ENCODE results near the gene ANO1. TPM values are rescaled to one million over a fixed set of nuclear protein-coding genes. Genes with fewer than 3 reads are reported as not detected.

ANO1 gene
- polyA plus RNA-seq, 3 donors, result not detected

DNA sequence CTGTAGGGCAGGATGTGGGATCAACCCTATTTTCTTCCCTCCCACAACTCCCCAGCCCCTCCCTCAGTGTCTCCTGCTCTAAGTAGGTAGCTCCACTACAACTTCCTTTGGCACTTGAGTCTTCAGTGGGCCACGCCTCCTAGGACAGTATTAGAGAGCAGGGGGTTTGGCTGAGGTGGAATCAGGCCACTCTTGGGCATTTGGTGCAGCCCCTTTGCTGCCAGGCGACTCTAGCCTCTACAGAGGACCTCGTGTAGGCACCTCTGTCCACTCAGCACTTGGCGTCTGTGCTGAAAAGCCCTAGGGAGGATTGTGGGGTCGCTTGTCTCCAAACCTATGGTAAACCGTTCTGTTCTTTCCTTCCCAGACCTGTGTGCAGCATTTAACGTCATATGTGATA, 127.6 kb downstream of the ANO1 start:
- H3K27me3 ChIP-seq (ENCODE audit: control insufficient read depth in 2 of 2, insufficient read depth in 2 of 2, low read length in 2 of 2), result no peaks in the 10 kb centered on the region
- Mint-ChIP-seq H3K9me3 (peaks cover 0 to 1% (median 0%) of the 10 kb centered on the region in 7 donors), H3K27ac (peak overlapping the region in 2 of 7 donors; percentile 54 to 99), H3K4me1 (peaks cover 42% of the 10 kb centered on the region), H3K4me3 (no peak overlapping the region), H3K27me3 (ENCODE audit: low read depth in 3 of 3) (peaks cover under 1 to 5% (median 1%) of the 10 kb centered on the region in 3 donors), H3K36me3 (peaks cover 53 to 57% of the 10 kb centered on the region in 2 donors)
- H2AFZ ChIP-seq (ENCODE audit: insufficient read depth, low read depth, low read length, poor library complexity, severe bottlenecking), result no peak overlapping the region
- no peak overlapping the region for H3K4me3 ChIP-seq (replicated peaks in 1 of 3; ENCODE audit: low read depth in 2 of 3, low read length in 3 of 3)
- intact Hi-C loops (cut with micrococcal nuclease), result loop anchor here in 1 of 2 donors (10.0 kb wide), 1 partner anchor 219 kb away; no protein-coding TSS in a partner anchor
- peaks cover 50% of the 10 kb centered on the region for H3K79me2 ChIP-seq (ENCODE audit: insufficient read depth, low read length)
- H3K27ac ChIP-seq (ENCODE audit: low read depth in 1 of 2, low read length in 2 of 2), result peak overlapping the region in 1 of 2 donors; percentile 95
- WGBS (ENCODE audit: insufficient coverage), result 93% methylated on average over 6 of the region's 7 CpGs
- no peak for DNase-seq
- peaks cover 63% of the 10 kb centered on the region for H4K20me1 ChIP-seq (ENCODE audit: insufficient read depth, low read length)
- no peaks in the 10 kb centered on the region for H3K9me3 ChIP-seq (replicated peaks in 1 of 2; ENCODE audit: control insufficient read depth in 1 of 2, insufficient read depth in 1 of 2, low read length in 2 of 2)
- H3K4me2 ChIP-seq (replicated peaks; ENCODE audit: extremely low read depth, low read length, poor library complexity, severe bottlenecking), result no peak overlapping the region
- peaks cover 36 to 50% of the 10 kb centered on the region in 2 donors for H3K36me3 ChIP-seq (replicated peaks in 1 of 2; ENCODE audit: control insufficient read depth in 1 of 2, insufficient read depth in 2 of 2, low read length in 2 of 2)
- peaks cover 26 to 36% of the 10 kb centered on the region in 2 donors for H3K4me1 ChIP-seq (ENCODE audit: control insufficient read depth in 1 of 2, insufficient read depth in 2 of 2, low read length in 2 of 2)
- TF ChIP-seq CTCF (IDR thresholded peaks at IDR 0.05), result no peak
- H3K9ac ChIP-seq (ENCODE audit: insufficient read depth, low read length, poor library complexity, severe bottlenecking), result no peak overlapping the region

- H3K9me3 Mint-ChIP-seq, result peaks cover 0 to 1% (median 0%) of the 10 kb centered on the region in 7 donors
- H3K27me3 Mint-ChIP-seq (ENCODE audit: low read depth in 3 of 3), result peaks cover 0 to 4% (median 1%) of the 10 kb centered on the region in 3 donors
- Histone ChIP-seq H3K27me3 (ENCODE audit: control insufficient read depth in 2 of 2, insufficient read depth in 2 of 2, low read length in 2 of 2) (no peaks in the 10 kb centered on the region), H2AFZ (ENCODE audit: insufficient read depth, low read depth, low read length, poor library complexity, severe bottlenecking) (no peak overlapping the region), H3K4me2 (replicated peaks; ENCODE audit: extremely low read depth, low read length, poor library complexity, severe bottlenecking) (no peak overlapping the region), H3K4me1 (ENCODE audit: control insufficient read depth in 1 of 2, insufficient read depth in 2 of 2, low read length in 2 of 2) (peaks cover 26 to 36% of the 10 kb centered on the region in 2 donors), H3K27ac (ENCODE audit: low read depth in 1 of 2, low read length in 2 of 2) (peak overlapping the region in 1 of 2 donors; percentile 95), H4K20me1 (ENCODE audit: insufficient read depth, low read length) (peaks cover 63% of the 10 kb centered on the region), H3K4me3 (replicated peaks in 1 of 3; ENCODE audit: low read depth in 2 of 3, low read length in 3 of 3) (no peak overlapping the region), H3K9me3 (replicated peaks in 1 of 2; ENCODE audit: control insufficient read depth in 1 of 2, insufficient read depth in 1 of 2, low read length in 2 of 2) (no peaks in the 10 kb centered on the region), H3K9ac (ENCODE audit: insufficient read depth, low read length, poor library complexity, severe bottlenecking) (no peak overlapping the region), H3K36me3 (replicated peaks in 1 of 2; ENCODE audit: control insufficient read depth in 1 of 2, insufficient read depth in 2 of 2, low read length in 2 of 2) (peaks cover 36 to 50% of the 10 kb centered on the region in 2 donors), H3K79me2 (ENCODE audit: insufficient read depth, low read length) (peaks cover 50% of the 10 kb centered on the region)
- H3K36me3 Mint-ChIP-seq, result peaks cover 53 to 57% of the 10 kb centered on the region in 2 donors
- TF ChIP-seq CTCF (IDR thresholded peaks at IDR 0.05), result no peak
- H3K27ac Mint-ChIP-seq, result peak overlapping the region in 4 of 7 donors; percentile 1 to 99 (median 48)
- H3K4me1 Mint-ChIP-seq, result peaks cover 36% of the 10 kb centered on the region
- intact Hi-C loops (cut with micrococcal nuclease), result loop anchor here in 1 of 2 donors (10.0 kb wide), 1 partner anchor 218 kb away; no protein-coding TSS in a partner anchor
- no peak overlapping the region for H3K4me3 Mint-ChIP-seq
- DNase-seq, result no peak
- 95% methylated on average over 19 of the region's 22 CpGs for WGBS (ENCODE audit: insufficient coverage)
Measured at GRCh38 chr11:70206226-70206981, 128.3 kb downstream of the ANO1 start.
